Raji (cell line): Measurements from ENCODE around the gene NUBP1.

ENCODE experiments used
- POLR2A ChIP-seq: IDR thresholded peaks from 2 replicates; pipeline ENCODE4 v1.6.1; 2011; ENCODE audit warnings: low read depth, low read length, control low read depth; ENCODE audit not compliant: insufficient read depth

The NUBP1 gene

GRCh38 chr16:10743610-10744369, at the start of gene NUBP1:
TSS of gene NUBP1 (plus strand) at chr16:10743842. CDS start at chr16:10743864, 22 bp downstream.
- peak; percentile 93 for TF ChIP-seq POLR2A

- TF ChIP-seq POLR2A: no peak
These were observed 49.8 kb upstream of the NUBP1 start for GRCh38 chr16:10693889-10694288.

- TF ChIP-seq POLR2A: no peak
These were observed 49.3 kb upstream of the NUBP1 start for GRCh38 chr16:10694306-10694705.

GRCh38 chr16:10694830-10695229, 48.8 kb upstream of the NUBP1 start, which contains the start of gene TEKT5:
TSS of gene TEKT5 (minus strand) at chr16:10694930. CDS start at chr16:10694873, 57 bp downstream.
- TF ChIP-seq POLR2A: no peak

GRCh38 chr16:10699756-10700155, 43.9 kb upstream of the NUBP1 start:
- TF ChIP-seq POLR2A: no peak

GRCh38 chr16:10708969-10709368, 34.7 kb upstream of the NUBP1 start:
- no peak for TF ChIP-seq POLR2A

GRCh38 chr16:10728003-10728887, 15.4 kb upstream of the NUBP1 start:
- no peak for TF ChIP-seq POLR2A

GRCh38 chr16:10729104-10730048, 14.3 kb upstream of the NUBP1 start:
- no peak for TF ChIP-seq POLR2A

- TF ChIP-seq POLR2A: no peak
These were observed 11.9 kb upstream of the NUBP1 start for GRCh38 chr16:10731790-10732189.

GRCh38 chr16:10737068-10737625, 6.5 kb upstream of the NUBP1 start:
- no peak for TF ChIP-seq POLR2A

GRCh38 chr16:10738231-10739077, 5.2 kb upstream of the NUBP1 start:
- TF ChIP-seq POLR2A: no peak

GRCh38 chr16:10740000-10740844, 3.4 kb upstream of the NUBP1 start:
- no peak for TF ChIP-seq POLR2A

- no peak for TF ChIP-seq POLR2A
These were observed 2.8 kb upstream of the NUBP1 start for GRCh38 chr16:10740845-10741208.

- TF ChIP-seq POLR2A: no peak
These were observed 1.8 kb upstream of the NUBP1 start for GRCh38 chr16:10741844-10742243.
